HG02852 (cell line): ENCODE results near the gene GATD1.

Experiments used
- ATAC-seq: cut with Tn5 transposase; IDR thresholded peaks from one replicate; pipeline ENCODE4 v1.9.1; 2021; ENCODE audit warnings: mild to moderate bottlenecking, moderate library complexity; ENCODE audit not compliant: unreplicated experiment

GATD1 gene

GRCh38 chr11:777288-778255 is at the start of gene GATD1:
Gene GATD1, minus strand, starts transcription at chr11:777487. Its CDS starts 25 bp downstream, at chr11:777462.
- peak; percentile 76 for ATAC-seq

- ATAC-seq: no peak
Observed at GRCh38 chr11:826836-827145, 49.5 kb upstream of the GATD1 start.

- no peak for ATAC-seq
Observed at GRCh38 chr11:826227-826621, 48.9 kb upstream of the GATD1 start.

- no peak for ATAC-seq
Observed at GRCh38 chr11:825366-826226, 48.3 kb upstream of the GATD1 start.

GRCh38 chr11:824942-825341 is 47.7 kb upstream of the GATD1 start:
- no peak for ATAC-seq

- no peak for ATAC-seq
Observed at GRCh38 chr11:824292-824880, 47.1 kb upstream of the GATD1 start.

- ATAC-seq: no peak
Observed at GRCh38 chr11:823441-824291, 46.4 kb upstream of the GATD1 start.

GRCh38 chr11:821512-822371 is 44.5 kb upstream of the GATD1 start:
- no peak for ATAC-seq

- no peak for ATAC-seq
Observed at GRCh38 chr11:820655-821511, 43.6 kb upstream of the GATD1 start.

- peak; percentile 60 for ATAC-seq
Observed at GRCh38 chr11:819943-820649, 42.8 kb upstream of the GATD1 start.

- peak; percentile 72 for ATAC-seq
Observed at GRCh38 chr11:819129-819931, 42.0 kb upstream of the GATD1 start.

- no peak for ATAC-seq
Observed at GRCh38 chr11:818396-819128, 41.3 kb upstream of the GATD1 start, which contains the start of gene PNPLA2. Gene PNPLA2, plus strand, starts transcription at chr11:818914. Its CDS starts 805 bp downstream, at chr11:819719.

- ATAC-seq: no peak
Observed at GRCh38 chr11:816433-816779, 39.1 kb upstream of the GATD1 start.

- ATAC-seq: no peak
Observed at GRCh38 chr11:815675-816432, 38.6 kb upstream of the GATD1 start.

- ATAC-seq: no peak
Observed at GRCh38 chr11:813456-814096, 36.3 kb upstream of the GATD1 start.
